Measurements from ENCODE around the gene PURA. TPM values are rescaled to one million over a fixed set of nuclear protein-coding genes. Genes with fewer than 3 reads are reported as not detected.
A peak's percentile ranks its signal among the peaks of the same experiment; 100 is the strongest.

Gene PURA
- total RNA-seq, 1 experiment from 2014 or later: 3.6 TPM

GRCh38 chr5:140157032-140157781 is 43.3 kb downstream of the PURA start:
- no peak overlapping the region for H4K8ac ChIP-seq (replicated peaks; ENCODE audit: insufficient read length, low read depth, low read length)

More at GRCh38 chr5:140157032-140157781, 43.3 kb downstream of the PURA start:
- WGBS (ENCODE audit: extremely low coverage, insufficient read length, low lambda C conversion rate): no CpG with 5 or more reads among the region's 30 CpGs
- Mint-ChIP-seq H3K27ac (no peak overlapping the region), H3K4me1 (peaks cover 14 to 24% of the 10 kb centered on the region in 2 experiments), H3K36me3 (ENCODE audit: insufficient read depth in 1 of 3, low read depth in 3 of 3) (no peaks in the 10 kb centered on the region), H3K4me3 (peak overlapping the region; percentile 53 to 70), H3K27me3 (ENCODE audit: low read depth) (peaks cover 21% of the 10 kb centered on the region), H3K9me3 (no peaks in the 10 kb centered on the region; a peak in 1 of 5 replicates)
- peak overlapping the region; percentile 85 for H3K4me2 ChIP-seq (ENCODE audit: insufficient read depth, insufficient read length, low read length)
- H2BK12ac ChIP-seq (ENCODE audit: insufficient read length, low read depth, low read length): no peak overlapping the region
- no peak overlapping the region for H4K5ac ChIP-seq (ENCODE audit: insufficient read length, low read depth, low read length)
- no peak overlapping the region for H2AK5ac ChIP-seq (ENCODE audit: insufficient read length, low read length)
- H3K79me2 ChIP-seq (ENCODE audit: insufficient read depth, low read length): no peaks in the 10 kb centered on the region
- no peak overlapping the region for H2BK20ac ChIP-seq (ENCODE audit: low read depth, low read length, poor library complexity, severe bottlenecking)
- H3K4ac ChIP-seq (ENCODE audit: low read depth, low read length): no peak overlapping the region
- H3T11ph ChIP-seq (ENCODE audit: low read length): no peak overlapping the region
- H3K56ac ChIP-seq (ENCODE audit: insufficient read length, low read depth, low read length): no peak overlapping the region
- H3K23ac ChIP-seq (ENCODE audit: insufficient read length, low read depth, low read length): no peak overlapping the region
- H3K27me3 ChIP-seq (ENCODE audit: insufficient read depth, low read length): no peaks in the 10 kb centered on the region
- H2BK5ac ChIP-seq (ENCODE audit: insufficient read length, low read length): no peak overlapping the region
- H3K27ac ChIP-seq (ENCODE audit: insufficient read length, low read depth, low read length): no peak overlapping the region
- no peak overlapping the region for H2BK15ac ChIP-seq (ENCODE audit: low read depth, low read length)
- H3K23me2 ChIP-seq (ENCODE audit: insufficient read length, low read depth, low read length, poor library complexity, severe bottlenecking): peaks cover 3% of the 10 kb centered on the region
- peak; percentile 92 for TF ChIP-seq CTCF (conservative IDR thresholded peaks at IDR 0.05)
- peak; percentile 90 for DNase-seq
- no peaks in the 10 kb centered on the region for H4K20me1 ChIP-seq (ENCODE audit: control insufficient read depth, insufficient read depth, insufficient read length)
- no peaks in the 10 kb centered on the region for H3K9me3 ChIP-seq (ENCODE audit: control insufficient read depth, low read depth, low read length)
- no peak overlapping the region for H4K91ac ChIP-seq (ENCODE audit: insufficient read length, low read depth, low read length)
- no peaks in the 10 kb centered on the region; the same call in 1 of the 2 replicates for H3K4me1 ChIP-seq (ENCODE audit: insufficient read depth, low read length)
- H3K18ac ChIP-seq (ENCODE audit: insufficient read length, low read depth, low read length): no peak overlapping the region
- no peak overlapping the region for H3K14ac ChIP-seq (ENCODE audit: insufficient read depth, low read length)
- H3K79me1 ChIP-seq (ENCODE audit: insufficient read depth, low read depth, low read length, poor library complexity, severe bottlenecking): no peaks in the 10 kb centered on the region
- H3K9ac ChIP-seq (ENCODE audit: extremely low read depth, insufficient read length, low read length): no peak overlapping the region
- H2AFZ ChIP-seq (ENCODE audit: low read length): peak overlapping the region; percentile 76
- H2BK120ac ChIP-seq (ENCODE audit: low read depth, low read length, poor library complexity, severe bottlenecking): no peak overlapping the region
